Hepatocyte (in vitro differentiated cells): ENCODE measurements around the gene PREPL.

Source experiments
- CTCF ChIP-seq: fragments of 200-600 bp; sonication (generic); IDR thresholded peaks from 2 replicates; pipeline ENCODE4 v1.5.1; 2016; ENCODE audit warnings: antibody characterized with exemption, mild to moderate bottlenecking; ENCODE audit not compliant: poor library complexity
- EZH2phosphoT487 ChIP-seq: fragments of 200-600 bp; sonication (generic); IDR thresholded peaks from one replicate; pipeline ENCODE4 v1.6.1; 2018; ENCODE audit warnings: antibody characterized with exemption, mild to moderate bottlenecking, low read depth, moderate library complexity; ENCODE audit not compliant: unreplicated experiment, severe bottlenecking

- TF ChIP-seq CTCF: peak; percentile 12
- TF ChIP-seq EZH2phosphoT487: no peak
Observed at GRCh38 chr2:44295633-44296359, 65.5 kb downstream of the PREPL start.
